SJSA1 (cell line): Measurements from ENCODE around the gene IPO13. TPM values are rescaled to one million over a fixed set of nuclear protein-coding genes. Genes with fewer than 3 reads are reported as not detected.

ENCODE experiments used
- DNase-seq, 2 experiments: peaks; one replicate each; pipeline ENCODE4 v3.0.0-alpha.2; 2015 to 2020; ENCODE audit warnings: low spot score in 2 of 2, low read depth in 1 of 2
- H3K27ac ChIP-seq: fragments of 250-450 bp; sonication (Bioruptor Pico); 2 replicates; pipeline ENCODE4 v1.5.1; 2020; ENCODE audit warnings: mild to moderate bottlenecking, moderate library complexity
- H3K27me3 ChIP-seq: fragments of 250-450 bp; sonication (Bioruptor Pico); replicated peaks from 2 replicates; pipeline ENCODE4 v1.5.1; 2020; ENCODE audit warnings: mild to moderate bottlenecking, moderate library complexity
- H3K36me3 ChIP-seq: fragments of 250-450 bp; sonication (Bioruptor Pico); 2 replicates; pipeline ENCODE4 v1.5.1; 2020; ENCODE audit warnings: mild to moderate bottlenecking
- H3K4me1 ChIP-seq: fragments of 250-450 bp; sonication (Bioruptor Pico); replicated peaks from 2 replicates; pipeline ENCODE4 v1.6.1; 2021; ENCODE audit warnings: mild to moderate bottlenecking
- H3K4me3 ChIP-seq: fragments of 250-450 bp; sonication (Bioruptor Pico); 2 replicates; pipeline ENCODE4 v1.5.1; 2020; ENCODE audit warnings: mild to moderate bottlenecking
- H3K9me3 ChIP-seq: fragments of 250-450 bp; sonication (Bioruptor Pico); replicated peaks from 2 replicates; pipeline ENCODE4 v1.5.1; 2020; ENCODE audit warnings: mild to moderate bottlenecking
- total RNA-seq: library from RNA; depleted of rRNA; stranded (reverse); fragments of >200 nt; shearing (Covaris generic); gene quantifications from 2 replicates; pipeline ENCODE4 v1.2.3, GENCODE V29; 2014; rRNA removed

Gene IPO13, protein sequence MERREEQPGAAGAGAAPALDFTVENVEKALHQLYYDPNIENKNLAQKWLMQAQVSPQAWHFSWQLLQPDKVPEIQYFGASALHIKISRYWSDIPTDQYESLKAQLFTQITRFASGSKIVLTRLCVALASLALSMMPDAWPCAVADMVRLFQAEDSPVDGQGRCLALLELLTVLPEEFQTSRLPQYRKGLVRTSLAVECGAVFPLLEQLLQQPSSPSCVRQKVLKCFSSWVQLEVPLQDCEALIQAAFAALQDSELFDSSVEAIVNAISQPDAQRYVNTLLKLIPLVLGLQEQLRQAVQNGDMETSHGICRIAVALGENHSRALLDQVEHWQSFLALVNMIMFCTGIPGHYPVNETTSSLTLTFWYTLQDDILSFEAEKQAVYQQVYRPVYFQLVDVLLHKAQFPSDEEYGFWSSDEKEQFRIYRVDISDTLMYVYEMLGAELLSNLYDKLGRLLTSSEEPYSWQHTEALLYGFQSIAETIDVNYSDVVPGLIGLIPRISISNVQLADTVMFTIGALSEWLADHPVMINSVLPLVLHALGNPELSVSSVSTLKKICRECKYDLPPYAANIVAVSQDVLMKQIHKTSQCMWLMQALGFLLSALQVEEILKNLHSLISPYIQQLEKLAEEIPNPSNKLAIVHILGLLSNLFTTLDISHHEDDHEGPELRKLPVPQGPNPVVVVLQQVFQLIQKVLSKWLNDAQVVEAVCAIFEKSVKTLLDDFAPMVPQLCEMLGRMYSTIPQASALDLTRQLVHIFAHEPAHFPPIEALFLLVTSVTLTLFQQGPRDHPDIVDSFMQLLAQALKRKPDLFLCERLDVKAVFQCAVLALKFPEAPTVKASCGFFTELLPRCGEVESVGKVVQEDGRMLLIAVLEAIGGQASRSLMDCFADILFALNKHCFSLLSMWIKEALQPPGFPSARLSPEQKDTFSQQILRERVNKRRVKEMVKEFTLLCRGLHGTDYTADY
- total RNA-seq = 14.3 and 25.8 TPM in 2 replicates

DNA sequence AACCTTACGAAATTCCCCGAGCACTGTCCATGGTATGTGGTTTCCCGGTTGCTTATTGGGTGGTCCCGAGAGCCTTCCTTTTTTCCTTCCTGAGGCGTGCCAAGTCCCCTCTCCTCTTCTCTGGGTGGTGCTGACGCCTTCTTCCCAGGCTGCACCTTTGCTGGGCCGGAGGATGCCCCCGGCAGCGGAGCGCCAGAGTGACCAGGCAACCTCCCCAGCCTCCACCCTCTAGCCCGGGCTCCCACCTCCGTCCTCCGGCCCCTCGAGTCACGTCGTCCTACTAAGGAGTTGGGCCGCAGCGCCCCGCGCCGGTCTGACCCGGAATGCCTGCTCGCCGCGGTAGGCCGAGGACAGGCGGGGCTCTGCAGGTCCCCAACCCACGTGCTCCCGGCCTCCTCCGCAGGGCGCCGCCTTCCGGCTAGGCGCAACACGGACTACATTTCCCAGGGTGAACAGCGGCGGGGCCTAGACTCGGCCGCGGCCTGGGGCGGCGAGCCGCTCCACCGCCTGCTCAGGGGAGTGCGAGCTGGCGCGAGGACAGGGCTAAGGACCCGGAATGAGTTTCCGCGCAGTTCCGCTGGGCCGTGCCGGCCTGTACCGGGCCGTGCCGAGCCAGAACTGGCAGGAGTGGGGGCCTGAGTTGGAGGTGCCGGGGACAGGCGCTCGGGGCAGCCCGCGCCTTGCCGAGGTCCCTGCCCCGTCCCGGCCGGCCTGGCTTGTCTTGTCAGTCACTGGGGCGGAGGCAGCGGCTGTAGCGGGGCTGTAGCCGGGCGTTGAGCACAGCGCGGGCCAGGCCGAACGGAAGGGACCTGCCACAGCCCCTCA is at the start of gene IPO13:
Gene IPO13, plus strand, starts transcription at position 715 of the 825 bp plus-strand sequence. CDS start 651 bp downstream, outside the sequence.
- H3K4me3 ChIP-seq = peak within 1 kb of the TSS; percentile 61

DNA sequence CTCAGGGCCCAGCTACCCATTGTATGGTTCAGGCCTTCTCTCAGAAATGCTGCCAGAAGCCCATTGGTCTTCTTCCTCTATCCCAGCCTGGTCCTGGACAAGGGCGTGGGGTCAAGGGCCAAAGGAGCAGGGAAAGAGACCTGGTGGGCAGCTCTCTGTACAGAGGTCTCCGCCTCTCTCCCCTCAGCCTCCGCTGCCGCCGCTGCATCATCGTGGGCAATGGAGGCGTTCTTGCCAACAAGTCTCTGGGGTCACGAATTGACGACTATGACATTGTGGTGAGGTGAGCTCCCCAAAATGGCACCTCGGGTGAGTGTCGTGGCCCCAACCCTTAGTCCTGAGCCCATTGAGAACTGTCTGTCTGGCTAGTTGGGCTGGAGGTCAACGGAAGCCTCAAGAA is 47.8 kb upstream of the IPO13 start:
- no peak overlapping the region for H3K27ac ChIP-seq
- H3K9me3 ChIP-seq = no peaks in the 10 kb centered on the region
- peaks cover 2% of the 10 kb centered on the region for H3K4me1 ChIP-seq
- H3K36me3 ChIP-seq = peaks cover 70% of the 10 kb centered on the region
- H3K27me3 ChIP-seq = no peaks in the 10 kb centered on the region
- DNase-seq = no peak
- H3K4me3 ChIP-seq = no peak overlapping the region

More for the DNA sequence above, at the start of gene IPO13:
- H3K36me3 ChIP-seq = peaks cover 16% of the 10 kb centered on the region; the same call in 1 of the 2 replicates
- H3K27me3 ChIP-seq = no peaks in the 10 kb centered on the region
- DNase-seq = peak; percentile 96 to 99
- peaks cover 21% of the 10 kb centered on the region for H3K4me1 ChIP-seq
- H3K9me3 ChIP-seq = no peaks in the 10 kb centered on the region
- H3K27ac ChIP-seq = peak within 1 kb of the TSS; percentile 99

DNA sequence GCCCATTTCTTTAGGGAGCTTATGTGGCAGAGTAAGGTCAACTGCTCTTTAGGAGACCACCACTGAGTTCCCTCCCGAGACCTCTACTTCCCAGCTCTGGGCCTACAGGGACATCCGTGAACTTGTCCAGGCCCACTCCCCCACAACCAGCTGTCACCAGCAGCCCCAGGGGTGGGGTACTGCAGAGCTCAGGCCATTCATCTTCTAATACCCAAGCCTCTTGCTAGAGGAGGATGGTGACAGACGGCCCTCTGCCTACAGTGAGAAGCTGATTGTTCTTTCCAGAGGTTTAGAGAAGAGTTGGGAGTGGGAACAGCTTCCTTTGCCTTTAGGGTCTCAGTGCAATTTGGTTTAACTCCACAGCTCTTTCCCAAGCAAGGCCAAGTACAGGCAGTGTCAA is 46.4 kb upstream of the IPO13 start:
- peaks cover 61% of the 10 kb centered on the region for H3K36me3 ChIP-seq
- no peaks in the 10 kb centered on the region for H3K9me3 ChIP-seq
- H3K27ac ChIP-seq = no peak overlapping the region
- H3K4me3 ChIP-seq = no peak overlapping the region
- H3K4me1 ChIP-seq = no peaks in the 10 kb centered on the region
- no peak for DNase-seq
- H3K27me3 ChIP-seq = no peaks in the 10 kb centered on the region

DNA sequence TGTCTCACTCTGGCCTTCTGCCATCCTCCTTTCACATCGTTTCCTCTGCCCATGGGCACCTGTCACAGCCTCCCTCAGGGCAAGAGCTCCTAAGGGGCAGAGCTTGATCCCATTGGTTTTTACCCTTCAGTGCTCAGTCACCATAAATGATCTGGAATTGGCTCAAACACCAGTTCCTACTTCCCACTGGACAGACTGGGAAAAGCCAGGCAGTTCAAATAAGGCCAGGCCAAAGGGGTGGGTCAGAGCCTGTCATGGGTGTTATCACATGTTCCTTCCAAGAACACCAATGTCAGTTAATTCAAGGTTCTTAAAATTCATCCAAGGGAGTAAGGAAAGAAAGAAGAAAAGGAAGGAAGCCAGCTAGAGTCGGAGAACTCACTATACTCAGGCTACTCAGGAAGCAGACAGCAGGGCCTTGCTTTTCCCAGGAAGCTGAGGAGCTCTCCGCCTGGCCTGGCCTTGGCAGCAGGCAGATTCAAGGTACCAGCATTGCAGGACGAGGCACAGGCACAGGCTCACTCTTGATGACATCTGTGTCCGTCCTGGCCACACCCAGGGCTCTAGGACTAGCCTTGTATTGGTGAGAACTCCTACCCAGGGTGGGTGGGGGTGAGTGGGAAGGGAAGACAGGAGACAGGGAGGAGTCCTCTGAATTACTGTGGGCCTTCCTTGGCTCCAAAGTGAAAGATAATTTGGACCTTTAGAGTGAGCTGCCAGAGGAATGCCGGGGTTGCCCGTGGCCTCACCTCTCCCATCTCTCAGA is 45.4 kb upstream of the IPO13 start:
- H3K27me3 ChIP-seq = no peaks in the 10 kb centered on the region
- no peak overlapping the region for H3K27ac ChIP-seq
- peaks cover 53% of the 10 kb centered on the region for H3K36me3 ChIP-seq
- no peaks in the 10 kb centered on the region for H3K9me3 ChIP-seq
- DNase-seq = no peak
- H3K4me1 ChIP-seq = no peaks in the 10 kb centered on the region
- no peak overlapping the region for H3K4me3 ChIP-seq

DNA sequence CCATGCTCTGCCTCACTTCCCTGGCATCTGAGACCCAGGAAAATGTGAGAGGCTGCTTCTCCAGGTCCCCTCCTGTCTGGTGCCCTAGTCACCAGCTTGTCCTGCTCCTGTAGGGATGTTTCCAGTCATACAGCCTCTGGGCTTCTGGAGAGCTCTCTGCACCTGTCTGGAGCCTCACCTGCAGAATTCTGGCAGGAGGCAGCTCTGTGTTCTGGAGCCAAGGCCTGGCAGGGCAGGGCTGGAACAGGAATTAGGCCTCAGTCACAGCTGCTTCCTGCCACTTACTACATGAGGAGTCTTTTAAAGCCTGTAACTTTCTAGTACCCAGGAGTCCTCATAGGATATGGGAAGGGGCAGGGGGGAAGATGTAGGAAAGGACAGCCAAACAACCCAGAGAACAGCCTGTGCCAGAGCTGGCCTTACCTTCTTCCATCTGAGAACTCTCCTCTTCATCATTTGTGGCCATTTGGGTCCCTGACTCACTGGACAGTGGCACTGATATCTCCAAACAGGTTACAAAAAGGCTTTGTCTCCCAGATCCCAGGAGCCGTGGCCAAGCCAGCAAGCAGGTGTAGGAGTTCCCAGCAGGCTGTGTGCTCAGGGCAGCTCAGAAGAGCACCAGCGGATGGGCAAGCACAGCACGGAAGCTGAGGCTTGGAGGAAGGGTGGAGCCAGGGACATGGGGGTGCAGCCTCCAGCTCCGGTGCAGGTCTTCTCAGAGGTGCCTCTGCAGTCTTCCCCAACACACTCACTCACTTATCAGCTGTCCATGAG is 44.5 kb upstream of the IPO13 start:
- no peak for DNase-seq
- Histone ChIP-seq H3K36me3 (peaks cover 46% of the 10 kb centered on the region), H3K4me3 (no peak overlapping the region)

DNA sequence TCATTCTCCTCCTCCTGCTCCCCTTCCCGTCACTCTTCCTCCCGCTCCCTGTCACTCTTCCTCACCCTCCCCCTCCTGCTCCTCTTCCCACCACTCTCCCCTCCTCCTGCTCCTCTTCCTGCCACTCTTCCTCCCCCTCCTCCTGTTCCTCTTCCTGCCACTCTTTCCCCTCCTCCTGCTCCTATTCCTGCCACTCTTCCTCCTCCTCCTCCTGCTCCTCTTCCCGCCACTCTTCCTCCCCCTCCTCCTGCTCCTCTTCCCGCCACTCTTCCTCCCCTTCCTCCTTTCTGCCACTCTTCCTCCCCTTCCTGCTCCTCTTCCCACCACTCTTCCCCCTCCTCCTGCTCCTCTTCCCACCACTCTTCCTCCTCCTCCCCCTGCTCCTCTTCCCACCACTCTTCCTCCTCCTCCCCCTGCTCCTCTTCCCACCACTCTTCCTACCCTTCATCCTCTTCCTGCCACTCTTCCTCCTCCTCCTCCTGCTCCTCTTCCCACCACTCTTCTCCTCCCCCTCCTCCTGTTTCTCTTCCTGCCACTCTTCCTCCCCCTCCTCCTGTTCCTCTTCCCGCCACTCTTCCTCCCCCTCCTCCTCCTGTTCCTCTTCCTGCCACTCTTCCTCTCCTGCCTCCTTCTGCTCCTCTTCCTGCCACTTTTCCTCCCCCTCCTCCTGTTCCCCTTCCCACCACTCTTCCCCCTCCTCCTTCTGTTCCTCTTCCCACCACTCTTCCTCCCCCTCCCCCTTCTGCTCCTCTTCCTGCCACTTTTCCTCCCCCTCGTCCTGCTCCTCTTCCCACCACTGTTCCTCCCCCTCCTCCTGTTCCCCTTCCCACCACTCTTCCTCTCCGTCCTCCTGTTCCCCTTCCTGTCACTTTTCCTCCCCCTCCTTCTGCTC is 41.8 kb upstream of the IPO13 start:
- Histone ChIP-seq H3K27ac (no peak overlapping the region), H3K27me3 (no peaks in the 10 kb centered on the region), H3K36me3 (peaks cover 26% of the 10 kb centered on the region), H3K4me1 (no peaks in the 10 kb centered on the region), H3K9me3 (no peaks in the 10 kb centered on the region), H3K4me3 (no peak overlapping the region)
- DNase-seq = no peak

More for the DNA sequence above, 44.5 kb upstream of the IPO13 start:
- Histone ChIP-seq H3K4me1 (no peaks in the 10 kb centered on the region), H3K27me3 (no peaks in the 10 kb centered on the region), H3K27ac (no peak overlapping the region), H3K9me3 (no peaks in the 10 kb centered on the region)

DNA sequence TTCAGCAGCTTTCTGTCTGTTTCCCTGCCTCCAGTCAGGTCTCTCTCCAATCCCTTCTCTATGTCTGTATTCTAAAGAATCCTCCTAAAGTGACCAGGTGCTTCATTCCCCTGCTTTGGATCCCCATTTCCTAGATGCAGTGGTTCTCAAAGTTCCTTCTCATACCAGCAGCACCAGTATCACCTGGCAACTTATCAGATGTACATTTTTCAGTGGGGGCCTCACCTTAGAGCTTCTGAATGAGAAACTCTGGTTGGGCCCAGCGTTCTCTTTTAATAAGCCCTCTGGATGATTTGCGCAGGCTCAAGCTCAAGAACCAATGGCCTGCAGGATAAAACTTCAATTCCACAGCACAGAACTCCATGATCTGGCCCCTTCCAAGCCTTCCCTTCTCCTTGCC is 38.5 kb upstream of the IPO13 start:
- Histone ChIP-seq H3K27me3 (no peaks in the 10 kb centered on the region), H3K9me3 (no peaks in the 10 kb centered on the region), H3K36me3 (0 out of 2 replicates have a peak, but pooled peaks cover 13% of the 10 kb centered on the region), H3K27ac (no peak overlapping the region), H3K4me1 (no peaks in the 10 kb centered on the region), H3K4me3 (no peak overlapping the region)
- no peak for DNase-seq

DNA sequence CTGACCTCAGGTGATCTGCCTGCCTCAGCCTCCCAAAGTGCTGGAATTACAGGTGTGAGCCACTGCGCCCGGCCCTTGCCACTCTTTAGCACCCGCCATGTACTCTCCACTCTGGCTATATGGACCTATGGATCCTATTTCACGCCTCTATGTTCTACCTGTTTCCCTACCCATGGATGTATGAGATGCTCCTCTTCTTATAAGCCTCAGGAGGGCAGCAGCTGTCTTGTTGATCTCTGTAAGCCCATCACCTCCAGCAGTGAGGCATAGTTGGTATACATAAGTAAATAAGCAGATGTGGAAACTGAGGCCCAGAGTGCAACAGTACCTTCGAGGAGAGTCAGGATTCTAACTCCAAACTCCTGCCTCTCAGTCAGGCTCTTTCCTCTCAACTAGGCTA is 37.9 kb upstream of the IPO13 start:
- Histone ChIP-seq H3K9me3 (no peaks in the 10 kb centered on the region), H3K27me3 (no peaks in the 10 kb centered on the region), H3K36me3 (0 out of 2 replicates have a peak, but pooled peaks cover 13% of the 10 kb centered on the region), H3K4me1 (no peaks in the 10 kb centered on the region), H3K27ac (no peak overlapping the region), H3K4me3 (no peak overlapping the region)
- no peak for DNase-seq

DNA sequence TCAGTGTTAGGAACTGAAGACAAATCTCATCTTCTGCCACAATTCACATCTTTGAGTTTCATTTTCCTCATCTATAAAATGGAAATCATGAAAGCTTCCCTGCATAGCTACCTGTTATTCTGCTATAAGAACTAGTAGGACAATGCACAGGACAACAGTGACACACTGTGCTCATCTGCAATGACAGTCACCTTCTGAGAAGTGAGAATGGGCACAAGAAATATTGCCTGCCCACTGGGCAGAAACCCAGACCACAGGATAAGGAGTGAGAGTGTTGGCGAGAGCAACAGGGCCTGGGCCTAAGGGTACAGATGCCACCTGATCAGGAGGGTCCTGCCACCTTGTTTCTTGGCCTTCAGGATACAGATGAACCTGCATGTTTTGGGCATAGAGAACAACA is 36.4 kb upstream of the IPO13 start:
- no peak for DNase-seq
- Histone ChIP-seq H3K27ac (no peak overlapping the region), H3K27me3 (no peaks in the 10 kb centered on the region), H3K36me3 (0 out of 2 replicates have a peak, but pooled peaks cover 13% of the 10 kb centered on the region), H3K4me1 (no peaks in the 10 kb centered on the region), H3K9me3 (no peaks in the 10 kb centered on the region), H3K4me3 (no peak overlapping the region)

DNA sequence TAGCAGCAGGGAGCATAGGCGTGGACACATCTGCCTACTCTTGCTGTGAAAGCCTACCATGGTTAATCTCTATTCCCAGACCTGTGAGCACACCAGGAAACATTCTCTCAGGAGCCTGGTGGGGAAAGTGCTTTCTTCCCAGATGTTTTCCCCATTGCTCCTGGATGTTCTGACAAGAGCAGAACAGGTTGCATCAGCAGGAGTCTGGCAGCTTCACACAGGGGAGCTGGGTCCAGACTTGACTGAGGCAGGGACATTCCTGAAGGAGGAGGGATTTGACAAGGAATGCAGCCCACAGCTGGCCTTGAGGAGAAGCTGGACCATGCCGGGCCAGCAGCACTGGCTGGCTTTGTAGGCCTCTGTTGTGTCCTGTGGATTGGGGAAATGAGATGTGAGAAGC is 34.1 kb upstream of the IPO13 start:
- no peak for DNase-seq
- Histone ChIP-seq H3K27me3 (no peaks in the 10 kb centered on the region), H3K27ac (no peak overlapping the region), H3K4me3 (no peak overlapping the region), H3K4me1 (no peaks in the 10 kb centered on the region), H3K36me3 (0 out of 2 replicates have a peak, but pooled peaks cover 13% of the 10 kb centered on the region), H3K9me3 (no peaks in the 10 kb centered on the region)

DNA sequence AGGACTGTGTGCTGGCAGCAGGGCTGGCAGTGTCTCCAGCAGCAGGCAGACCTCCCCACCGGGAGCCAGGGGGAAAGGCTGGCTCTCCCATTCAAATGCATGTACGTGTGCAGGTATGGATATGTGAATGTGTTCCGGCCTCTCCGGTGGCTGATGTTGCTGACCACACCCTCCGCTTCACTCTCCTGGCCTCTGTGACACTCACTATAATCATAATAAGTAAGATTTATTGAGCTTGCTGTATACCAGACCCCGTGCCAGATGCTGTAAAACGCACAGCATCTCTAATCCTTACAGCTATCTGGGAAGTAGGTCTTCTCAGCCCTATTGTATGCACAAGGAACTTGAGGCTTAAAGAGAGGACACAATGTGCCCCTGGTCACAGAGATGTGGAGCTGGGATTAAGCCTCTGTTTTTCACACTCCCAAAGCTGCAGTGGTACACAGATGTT is 33.7 kb upstream of the IPO13 start:
- H3K9me3 ChIP-seq = no peaks in the 10 kb centered on the region
- no peak for DNase-seq
- no peaks in the 10 kb centered on the region for H3K27me3 ChIP-seq
- no peak overlapping the region for H3K4me3 ChIP-seq
- no peak overlapping the region for H3K27ac ChIP-seq
- 0 out of 2 replicates have a peak, but pooled peaks cover 13% of the 10 kb centered on the region for H3K36me3 ChIP-seq
- no peaks in the 10 kb centered on the region for H3K4me1 ChIP-seq
